KMS-11 (cell line): Measurements from ENCODE around the gene SETBP1.

Experiments
- H2AFZ ChIP-seq: fragments of 200-600 bp; sonication (generic); 2 replicates; pipeline ENCODE4 v1.6.1; 2016; ENCODE audit warnings: antibody characterized with exemption, mixed run types, low read depth
- H3K27ac ChIP-seq: fragments of 200-600 bp; sonication (generic); 2 replicates; pipeline ENCODE4 v1.6.1; 2016; ENCODE audit warnings: mild to moderate bottlenecking, mixed run types
- H3K27me3 ChIP-seq: fragments of 200-600 bp; sonication (generic); 2 replicates; pipeline ENCODE4 v1.6.1; 2017; ENCODE audit warnings: mild to moderate bottlenecking, low read depth, mixed run types, moderate library complexity; ENCODE audit not compliant: insufficient read depth
- H3K36me3 ChIP-seq: fragments of 200-600 bp; sonication (generic); 2 replicates; pipeline ENCODE4 v1.6.1; 2017; ENCODE audit warnings: mild to moderate bottlenecking, mixed run types; ENCODE audit not compliant: insufficient read depth
- H3K4me1 ChIP-seq: fragments of 200-600 bp; sonication (generic); 2 replicates; pipeline ENCODE4 v1.6.1; 2016; ENCODE audit warnings: mild to moderate bottlenecking, low read depth, mixed run types; ENCODE audit not compliant: poor library complexity, severe bottlenecking
- H3K4me2 ChIP-seq: fragments of 200-600 bp; sonication (generic); 2 replicates; pipeline ENCODE4 v1.7.0; 2016; ENCODE audit warnings: mild to moderate bottlenecking, mixed run types
- H3K4me3 ChIP-seq: fragments of 200-600 bp; sonication (generic); IDR thresholded peaks from 2 replicates; pipeline ENCODE4 v1.6.1; 2017; ENCODE audit warnings: low read depth, low read length, mixed read lengths; ENCODE audit not compliant: insufficient read depth
- H3K79me2 ChIP-seq: fragments of 200-600 bp; sonication (generic); 2 replicates; pipeline ENCODE4 v1.6.1; 2016; ENCODE audit warnings: low read depth, mixed run types; ENCODE audit not compliant: insufficient read depth
- H3K9ac ChIP-seq: fragments of 200-600 bp; sonication (generic); 2 replicates; pipeline ENCODE4 v1.6.1; 2016; ENCODE audit warnings: mild to moderate bottlenecking, mixed run types
- H4K20me1 ChIP-seq: fragments of 200-600 bp; sonication (generic); 2 replicates; pipeline ENCODE4 v1.6.1; 2016; ENCODE audit warnings: mild to moderate bottlenecking, mixed run types; ENCODE audit not compliant: insufficient read depth
- TF ChIP-seq, protein P1 (sequence below): fragments of 200-600 bp; sonication (generic); conservative IDR thresholded peaks from 2 replicates; pipeline ENCODE4 v1.6.1; 2017; ENCODE audit warnings: low read depth, mild to moderate bottlenecking, antibody characterized with exemption, low read length, moderate library complexity, mixed read lengths

Gene SETBP1

DNA sequence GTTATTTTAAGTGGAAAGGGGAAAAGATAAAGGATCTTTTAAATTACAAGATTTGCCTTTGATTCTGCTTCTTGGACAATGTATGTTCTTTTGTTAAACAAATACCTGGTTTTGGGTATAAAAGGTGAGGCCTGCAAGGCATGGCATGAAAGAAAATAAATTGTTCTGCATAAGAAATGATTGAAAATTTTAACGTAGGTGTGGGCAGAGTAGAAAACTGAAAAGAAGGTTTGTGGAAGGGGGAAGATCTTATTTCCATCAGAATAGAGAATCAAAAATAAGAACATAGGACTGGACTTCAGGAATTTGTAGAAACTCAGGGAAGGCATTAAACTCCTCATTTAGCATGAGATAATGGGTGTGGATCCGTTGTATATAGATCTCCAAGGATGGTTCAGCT lies 153.1 kb downstream of the SETBP1 start:
- Histone ChIP-seq H3K79me2 (peaks cover 33% of the 10 kb centered on the region; the same call in 1 of the 2 replicates), H2AFZ (no peak overlapping the region)
- TF ChIP-seq, protein P1, sequence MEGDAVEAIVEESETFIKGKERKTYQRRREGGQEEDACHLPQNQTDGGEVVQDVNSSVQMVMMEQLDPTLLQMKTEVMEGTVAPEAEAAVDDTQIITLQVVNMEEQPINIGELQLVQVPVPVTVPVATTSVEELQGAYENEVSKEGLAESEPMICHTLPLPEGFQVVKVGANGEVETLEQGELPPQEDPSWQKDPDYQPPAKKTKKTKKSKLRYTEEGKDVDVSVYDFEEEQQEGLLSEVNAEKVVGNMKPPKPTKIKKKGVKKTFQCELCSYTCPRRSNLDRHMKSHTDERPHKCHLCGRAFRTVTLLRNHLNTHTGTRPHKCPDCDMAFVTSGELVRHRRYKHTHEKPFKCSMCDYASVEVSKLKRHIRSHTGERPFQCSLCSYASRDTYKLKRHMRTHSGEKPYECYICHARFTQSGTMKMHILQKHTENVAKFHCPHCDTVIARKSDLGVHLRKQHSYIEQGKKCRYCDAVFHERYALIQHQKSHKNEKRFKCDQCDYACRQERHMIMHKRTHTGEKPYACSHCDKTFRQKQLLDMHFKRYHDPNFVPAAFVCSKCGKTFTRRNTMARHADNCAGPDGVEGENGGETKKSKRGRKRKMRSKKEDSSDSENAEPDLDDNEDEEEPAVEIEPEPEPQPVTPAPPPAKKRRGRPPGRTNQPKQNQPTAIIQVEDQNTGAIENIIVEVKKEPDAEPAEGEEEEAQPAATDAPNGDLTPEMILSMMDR, result no peak

GRCh38 chr18:44834867-44835469 lies 154.3 kb downstream of the SETBP1 start:
- TF ChIP-seq, protein P1, result no peak
- H2AFZ ChIP-seq, result no peak overlapping the region
- H4K20me1 ChIP-seq, result no peaks in the 10 kb centered on the region
- H3K4me1 ChIP-seq, result peaks cover 35% of the 10 kb centered on the region
- no peak overlapping the region for H3K4me3 ChIP-seq
- H3K79me2 ChIP-seq, result peaks cover 27% of the 10 kb centered on the region; the same call in 1 of the 2 replicates
- H3K36me3 ChIP-seq, result no peaks in the 10 kb centered on the region
- no peaks in the 10 kb centered on the region for H3K27me3 ChIP-seq
- H3K4me2 ChIP-seq, result no peak overlapping the region
- no peak overlapping the region for H3K27ac ChIP-seq
- H3K9ac ChIP-seq, result no peak overlapping the region

More for the DNA sequence above, 153.1 kb downstream of the SETBP1 start:
- no peaks in the 10 kb centered on the region for H4K20me1 ChIP-seq
- no peak overlapping the region for H3K9ac ChIP-seq
- no peaks in the 10 kb centered on the region for H3K27me3 ChIP-seq
- no peaks in the 10 kb centered on the region for H3K36me3 ChIP-seq
- H3K4me2 ChIP-seq, result no peak overlapping the region
- no peak overlapping the region for H3K4me3 ChIP-seq
- peaks cover 23% of the 10 kb centered on the region for H3K4me1 ChIP-seq
- H3K27ac ChIP-seq, result no peak overlapping the region

- TF ChIP-seq, protein P1, result no peak
- Histone ChIP-seq H3K79me2 (peaks cover 23% of the 10 kb centered on the region; the same call in 1 of the 2 replicates), H3K4me2 (no peak overlapping the region), H2AFZ (no peak overlapping the region), H3K4me3 (no peak overlapping the region), H3K4me1 (peaks cover 39% of the 10 kb centered on the region), H3K36me3 (no peaks in the 10 kb centered on the region), H3K9ac (no peak overlapping the region), H3K27me3 (no peaks in the 10 kb centered on the region), H3K27ac (no peak overlapping the region), H4K20me1 (no peaks in the 10 kb centered on the region)
Measured at GRCh38 chr18:44835703-44836102, 155.0 kb downstream of the SETBP1 start.

DNA sequence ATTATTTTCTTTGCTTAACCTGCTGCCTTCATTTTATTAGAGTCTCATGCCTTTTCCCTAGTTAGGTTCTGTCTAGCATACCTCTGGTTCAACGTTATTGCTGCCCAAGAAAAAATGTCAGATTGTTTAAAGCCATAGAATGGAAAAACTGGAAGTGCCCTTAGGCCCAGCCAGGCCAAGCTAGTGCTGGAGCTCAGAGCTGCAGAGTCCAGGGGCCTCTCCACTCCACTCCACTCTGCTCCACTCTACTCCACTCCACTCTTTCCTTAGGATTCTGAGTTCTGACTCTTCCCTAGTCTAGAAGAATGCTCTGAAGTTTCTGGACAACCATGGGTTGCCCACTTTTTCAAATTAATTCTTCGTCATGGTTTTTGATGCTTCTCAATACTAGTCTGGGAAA lies 155.6 kb downstream of the SETBP1 start:
- H3K27me3 ChIP-seq, result no peaks in the 10 kb centered on the region
- H3K4me3 ChIP-seq, result no peak overlapping the region
- peaks cover 39% of the 10 kb centered on the region for H3K4me1 ChIP-seq
- H3K4me2 ChIP-seq, result no peak overlapping the region
- TF ChIP-seq, protein P1, result no peak
- H3K79me2 ChIP-seq, result peaks cover 23% of the 10 kb centered on the region; the same call in 1 of the 2 replicates
- no peak overlapping the region for H3K9ac ChIP-seq
- no peaks in the 10 kb centered on the region for H3K36me3 ChIP-seq
- H4K20me1 ChIP-seq, result no peaks in the 10 kb centered on the region
- no peak overlapping the region for H2AFZ ChIP-seq
- H3K27ac ChIP-seq, result no peak overlapping the region
